B cell (primary cell): ENCODE results near the gene FHIT. TPM values are rescaled to one million over a fixed set of nuclear protein-coding genes. Genes with fewer than 3 reads are reported as not detected.

ENCODE experiments used
- ATAC-seq: fragments of 200-7000 bp; cut with Tn5 transposase; one replicate; pipeline ENCODE4 v1.10.0; 2021; ENCODE audit warnings: low read depth, mild to moderate bottlenecking, moderate number of reproducible peaks, moderate library complexity
- CTCF ChIA-PET: fragments of 350-600 bp; sonication (Branson Sonifier 250); formaldehyde crosslinking; loops from one replicate; lab custom pipeline; 2021; ENCODE audit warnings: antibody characterized with exemption, inconsistent platforms; lab: Charles Lee
- POLR2A ChIA-PET: fragments of 350-600 bp; sonication (Branson Sonifier 250); formaldehyde crosslinking; loops from one replicate; lab custom pipeline; 2021; ENCODE audit warnings: antibody characterized with exemption; lab: Charles Lee
- DNase-seq: peaks from one replicate; pipeline ENCODE4 v3.0.0; 2013
- H2AFZ ChIP-seq: 2 replicates; pipeline ENCODE4 v1.6.1; 2012; ENCODE audit warnings: mild to moderate bottlenecking, low read depth, low read length; ENCODE audit not compliant: insufficient read depth, poor library complexity, severe bottlenecking
- H3K27ac ChIP-seq, 2 donors: 1 replicate in 1 of 2; 2 replicates in 1 of 2; pipeline ENCODE4 v1.5.1; 2012 to 2013; ENCODE audit warnings: low read length in 2 of 2, mild to moderate bottlenecking in 2 of 2, moderate library complexity in 1 of 2
- H3K27me3 ChIP-seq, 4 experiments: fragments of 200-600 bp in 1 of 4; sonication (generic) in 1 of 4; replicated peaks in 1 of 4; 1 replicate in 2 of 4; 2 replicates in 2 of 4; pipeline versions ENCODE4 v1.6.1 to v1.7.0; 2013 to 2016; ENCODE audit warnings: low read length in 3 of 4, mild to moderate bottlenecking in 2 of 4, mixed read lengths in 1 of 4, moderate library complexity in 1 of 4; ENCODE audit not compliant: insufficient read depth in 4 of 4, control insufficient read depth in 3 of 4; ENCODE audit errors: control extremely low read depth in 1 of 4
- H3K36me3 ChIP-seq, 2 experiments: replicated peaks in 1 of 2; 1 replicate in 1 of 2; 2 replicates in 1 of 2; pipeline versions ENCODE4 v1.6.1 to v1.7.1; 2013; ENCODE audit warnings: low read length in 1 of 2; ENCODE audit not compliant: insufficient read depth in 2 of 2, control insufficient read depth in 1 of 2; ENCODE audit errors: control extremely low read depth in 1 of 2, extremely low read depth in 1 of 2
- H3K4me1 ChIP-seq, 2 donors: fragments of 200-600 bp in 1 of 2; sonication (generic) in 1 of 2; 1 replicate in 1 of 2; 2 replicates in 1 of 2; pipeline versions ENCODE4 v1.5.1 to v1.6.1; 2013 to 2017; ENCODE audit warnings: low read length in 2 of 2; ENCODE audit not compliant: control insufficient read depth in 2 of 2, insufficient read depth in 2 of 2
- H3K4me2 ChIP-seq: replicated peaks from 2 replicates; pipeline ENCODE3; 2012; ENCODE audit warnings: mild to moderate bottlenecking, low read depth, low read length; ENCODE audit not compliant: poor library complexity, severe bottlenecking
- H3K4me3 ChIP-seq, 5 experiments: fragments of 200-600 bp in 1 of 5; sonication (generic) in 1 of 5; 1 replicate in 3 of 5; 2 replicates in 2 of 5; pipeline versions ENCODE4 v1.5.1 to v1.7.0; 2011 to 2016; ENCODE audit warnings: low read length in 4 of 5, mild to moderate bottlenecking in 4 of 5, low read depth in 2 of 5, control low read depth in 1 of 5, moderate library complexity in 1 of 5; ENCODE audit not compliant: insufficient read depth in 1 of 5; ENCODE audit errors: control extremely low read depth in 1 of 5, extremely low read depth in 1 of 5
- H3K79me2 ChIP-seq: fragments of 200-600 bp; sonication (generic); one replicate; pipeline ENCODE4 v1.6.0; 2016; ENCODE audit warnings: low read length; ENCODE audit not compliant: control insufficient read depth, insufficient read depth
- H3K9ac ChIP-seq: fragments of 200-600 bp; sonication (generic); 2 replicates; pipeline ENCODE4 v1.6.1; 2017; ENCODE audit warnings: mild to moderate bottlenecking, low read length, moderate library complexity
- H3K9me3 ChIP-seq, 3 donors: one replicate each; pipeline versions ENCODE4 v1.6.1 to v1.7.1; 2013; ENCODE audit warnings: low read length in 2 of 3; ENCODE audit not compliant: control insufficient read depth in 2 of 3, insufficient read depth in 1 of 3; ENCODE audit errors: control extremely low read depth in 1 of 3
- H4K20me1 ChIP-seq: 2 replicates; pipeline ENCODE4 v1.6.0; 2012; ENCODE audit warnings: mild to moderate bottlenecking, low read length; ENCODE audit not compliant: insufficient read depth, control insufficient read depth, poor library complexity, severe bottlenecking
- H3K27ac Mint-ChIP-seq: one replicate; pipeline ENCODE4 v1.8.0; 2021; ENCODE audit warnings: mixed read lengths
- H3K27me3 Mint-ChIP-seq: one replicate; pipeline ENCODE4 v1.8.0; 2021; ENCODE audit warnings: mixed read lengths
- H3K4me1 Mint-ChIP-seq: one replicate; pipeline ENCODE4 v1.8.0; 2021; ENCODE audit warnings: mixed read lengths
- H3K4me3 Mint-ChIP-seq: one replicate; pipeline ENCODE4 v1.8.0; 2021; ENCODE audit warnings: mixed read lengths
- H3K9me3 Mint-ChIP-seq: one replicate; pipeline ENCODE4 v1.8.0; 2022; ENCODE audit warnings: mixed read lengths; ENCODE audit not compliant: insufficient read depth
- CTCF ChIP-seq: fragments of 200-600 bp; IDR thresholded peaks from one replicate; pipeline ENCODE4 v1.8.0; 2022; ENCODE audit warnings: antibody characterized with exemption, mild to moderate bottlenecking
- EZH2 ChIP-seq: IDR thresholded peaks from 2 replicates; pipeline ENCODE4 v1.6.1; 2012; ENCODE audit warnings: borderline replicate concordance, low read depth, mild to moderate bottlenecking, moderate library complexity, low read length; ENCODE audit not compliant: insufficient read depth, poor library complexity, severe bottlenecking
- WGBS: methylation state at CpG from one replicate; pipeline ENCODE4 v1.1.5; 2013; ENCODE audit warnings: missing lambda C conversion rate; ENCODE audit not compliant: insufficient coverage; 5-methylcytosine and 5-hydroxymethylcytosine counted together
- intact Hi-C: fragments of 100-400 bp; cut with micrococcal nuclease; formaldehyde crosslinking; loops from one replicate; pipeline ENCODE4 v1.10.0; 2022
- polyA plus RNA-seq: library from polyadenylated mRNA; depleted of rRNA; stranded (reverse); fragments of >200 nt; gene quantifications from 2 replicates; pipeline ENCODE4 v1.2.3, GENCODE V29; 2012
- total RNA-seq, 2 donors: library from RNA; stranded (reverse); fragments of 120-200 nt in 1 of 2; gene quantifications; 1 replicate in 1 of 2; 2 replicates in 1 of 2; pipeline versions ENCODE4 v1.2.3 to v1.2.4, GENCODE V29; 2013 to 2022

FHIT gene
- total and polyA plus RNA-seq, 2 donors (not counting 1 experiment from before 2014, with no cell fraction given): 1.7 to 7.8 TPM

DNA sequence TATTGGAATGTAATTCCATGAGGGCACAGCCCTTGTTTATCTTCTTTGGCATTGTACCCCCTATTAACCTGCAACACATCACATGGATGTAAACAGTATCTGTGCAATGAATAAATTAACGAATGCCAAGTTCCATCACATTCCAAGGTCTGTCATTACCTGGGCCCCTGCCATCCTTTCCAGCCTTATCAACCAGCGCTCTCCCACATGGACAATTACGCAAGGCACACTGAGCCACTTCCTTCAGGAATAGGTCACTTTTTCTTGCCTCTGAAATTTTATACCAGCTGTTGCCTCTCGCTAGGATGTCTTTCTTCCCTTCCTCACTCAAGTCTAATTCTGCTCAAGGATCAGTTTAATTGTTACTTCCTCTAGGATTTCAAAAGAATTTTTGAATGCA, 1149.6 kb downstream of the FHIT start:
- Mint-ChIP-seq H3K4me1 (peaks cover 4% of the 10 kb centered on the region), H3K27ac (no peak overlapping the region), H3K27me3 (no peaks in the 10 kb centered on the region), H3K4me3 (no peak overlapping the region), H3K9me3 (no peaks in the 10 kb centered on the region)
- Histone ChIP-seq H3K36me3 (no peaks in the 10 kb centered on the region), H3K27me3 (no peaks in the 10 kb centered on the region), H3K27ac (no peak overlapping the region), H4K20me1 (no peaks in the 10 kb centered on the region), H3K9ac (no peak overlapping the region), H3K4me3 (no peak overlapping the region), H3K4me1 (no peaks in the 10 kb centered on the region), H3K9me3 (no peaks in the 10 kb centered on the region), H3K79me2 (no peaks in the 10 kb centered on the region), H2AFZ (no peak overlapping the region), H3K4me2 (no peak overlapping the region)
- 90% methylated on average over 3 of the region's 4 CpGs for WGBS
- intact Hi-C loops: no loop called here
- POLR2A ChIA-PET: no interaction called here
- CTCF ChIA-PET: no interaction called here
- no peak for TF ChIP-seq EZH2
- TF ChIP-seq CTCF: no peak
- ATAC-seq (no peak), DNase-seq (no peak)

DNA sequence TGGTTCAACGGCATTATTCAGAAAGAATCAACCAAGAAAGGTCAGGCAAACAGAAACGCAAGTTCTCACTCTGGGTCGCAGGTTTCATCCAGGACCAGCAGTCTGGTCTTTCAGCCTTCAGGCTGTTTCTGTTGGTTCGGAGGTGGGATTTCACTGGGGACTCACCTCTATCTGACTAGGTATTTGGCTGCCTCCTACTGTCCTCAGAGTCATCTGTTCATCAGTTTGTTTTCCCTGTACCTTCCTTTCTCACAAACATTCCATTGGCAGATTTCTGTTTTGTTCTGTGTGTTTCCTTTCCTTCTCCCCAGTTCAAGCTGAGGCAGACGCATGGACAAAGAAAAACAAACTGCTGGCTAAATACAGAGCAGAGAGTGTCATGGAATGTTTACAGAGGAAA, 1154.8 kb downstream of the FHIT start:
- Histone ChIP-seq H3K9me3 (peaks cover 0 to 4% (median 0%) of the 10 kb centered on the region in 3 donors), H3K27ac (no peak overlapping the region), H3K79me2 (no peaks in the 10 kb centered on the region), H3K27me3 (no peaks in the 10 kb centered on the region), H3K36me3 (no peaks in the 10 kb centered on the region), H2AFZ (no peak overlapping the region), H3K9ac (no peak overlapping the region), H3K4me2 (no peak overlapping the region), H3K4me1 (peaks cover 0 to 5% of the 10 kb centered on the region in 2 donors), H4K20me1 (no peaks in the 10 kb centered on the region), H3K4me3 (no peak overlapping the region)
- no peak for DNase-seq
- Mint-ChIP-seq H3K4me3 (no peak overlapping the region), H3K4me1 (peaks cover 8% of the 10 kb centered on the region), H3K27ac (no peak overlapping the region), H3K27me3 (peaks cover 3% of the 10 kb centered on the region), H3K9me3 (no peaks in the 10 kb centered on the region)
- POLR2A ChIA-PET: no interaction called here
- CTCF ChIA-PET: no interaction called here
- 100% methylated on average over 4 of the region's 5 CpGs for WGBS
- intact Hi-C loops: no loop called here
- no peak for ATAC-seq
- TF ChIP-seq EZH2 (no peak), CTCF (no peak)
